Neural cell (in vitro differentiated cells): Measurements from ENCODE around the gene YDJC. TPM values are rescaled to one million over a fixed set of nuclear protein-coding genes. Genes with fewer than 3 reads are reported as not detected.

Experiments used
- H2AFZ ChIP-seq: fragments of 200-600, 300-800 bp; sonication (generic), shearing (Covaris generic); 2 replicates; pipeline ENCODE4 v1.6.0; 2014; ENCODE audit warnings: low read depth, mild to moderate bottlenecking, antibody characterized with exemption, low read length, moderate library complexity
- H3F3A ChIP-seq: fragments of 200-600 bp; shearing (Covaris generic); 2 replicates; pipeline ENCODE4 v1.6.1; 2016; ENCODE audit warnings: mild to moderate bottlenecking, moderate library complexity, mixed read lengths, antibody characterized with exemption, low read length; ENCODE audit not compliant: insufficient read depth, poor library complexity, severe bottlenecking
- H3K27ac ChIP-seq: fragments of 200-600, 300-800 bp; sonication (generic), shearing (Covaris generic); 2 replicates; pipeline ENCODE4 v1.5.1; 2014; ENCODE audit warnings: mild to moderate bottlenecking, low read length, moderate library complexity
- H3K27me3 ChIP-seq: fragments of 300-800, 200-600 bp; sonication (generic), shearing (Covaris generic); 2 replicates; pipeline ENCODE4 v1.6.0; 2014; ENCODE audit warnings: mild to moderate bottlenecking, low read depth, low read length, moderate library complexity; ENCODE audit not compliant: insufficient read depth
- H3K36me3 ChIP-seq: fragments of 300-800, 200-600 bp; sonication (generic), shearing (Covaris generic); 2 replicates; pipeline ENCODE4 v1.5.1; 2014; ENCODE audit warnings: mild to moderate bottlenecking, antibody characterized with exemption, low read length, moderate library complexity; ENCODE audit not compliant: insufficient read depth
- H3K4me2 ChIP-seq: fragments of 300-800, 200-600 bp; sonication (generic), shearing (Covaris generic); 2 replicates; pipeline ENCODE4 v1.6.0; 2014; ENCODE audit warnings: mild to moderate bottlenecking, low read length
- H3K4me3 ChIP-seq: fragments of 300-800, 200-600 bp; sonication (generic), shearing (Covaris generic); 2 replicates; pipeline ENCODE4 v1.5.1; 2014; ENCODE audit warnings: mild to moderate bottlenecking, low read length, moderate library complexity
- H3K79me2 ChIP-seq: fragments of 200-600 bp; shearing (Covaris generic); replicated peaks from 2 replicates; pipeline ENCODE4 v1.6.0; 2014; ENCODE audit warnings: mild to moderate bottlenecking, low read length, moderate library complexity; ENCODE audit not compliant: insufficient read depth
- H3K9ac ChIP-seq: fragments of 300-800, 200-600 bp; sonication (generic), shearing (Covaris generic); 2 replicates; pipeline ENCODE4 v1.6.1; 2016; ENCODE audit warnings: mild to moderate bottlenecking, low read length, mixed read lengths
- H3K9me2 ChIP-seq: fragments of 200-600 bp; shearing (Covaris generic); 2 replicates; pipeline ENCODE4 v1.6.1; 2016; ENCODE audit warnings: mild to moderate bottlenecking, low read length, mixed read lengths; ENCODE audit not compliant: insufficient read depth
- H3K9me3 ChIP-seq: fragments of 200-600, 300-800 bp; sonication (generic), shearing (Covaris generic); 2 replicates; pipeline ENCODE4 v1.6.1; 2016; ENCODE audit warnings: mild to moderate bottlenecking, mixed run types, low read length, moderate library complexity, mixed read lengths
- H4K20me1 ChIP-seq: fragments of 200-600 bp; shearing (Covaris generic); 2 replicates; pipeline ENCODE4 v1.6.1; 2016; ENCODE audit warnings: mild to moderate bottlenecking, mixed run types; ENCODE audit not compliant: insufficient read depth
- CTCF ChIP-seq: fragments of 450-650 bp; IDR thresholded peaks from 2 replicates; pipeline ENCODE4 v1.5.1; 2014; ENCODE audit warnings: antibody characterized with exemption, mild to moderate bottlenecking, moderate library complexity; ENCODE audit not compliant: poor library complexity, severe bottlenecking
- EP300 ChIP-seq: fragments of 450-650 bp; conservative IDR thresholded peaks from 2 replicates; pipeline ENCODE4 v1.6.1; 2014; ENCODE audit warnings: antibody characterized with exemption, mild to moderate bottlenecking, moderate library complexity; ENCODE audit not compliant: poor library complexity, severe bottlenecking
- EZH2 ChIP-seq: fragments of 200-600, 300-800 bp; shearing (Covaris generic), sonication (generic); IDR thresholded peaks from 2 replicates; pipeline ENCODE4 v1.6.1; 2014; ENCODE audit warnings: antibody characterized with exemption, low read length, borderline replicate concordance, mild to moderate bottlenecking; ENCODE audit not compliant: insufficient read depth, poor library complexity, severe bottlenecking
- MXI1 ChIP-seq: fragments of 450-650 bp; conservative IDR thresholded peaks from 2 replicates; pipeline ENCODE4 v1.6.1; 2014; ENCODE audit warnings: antibody characterized with exemption, mild to moderate bottlenecking; ENCODE audit not compliant: poor library complexity, severe bottlenecking
- POLR2AphosphoS5 ChIP-seq: IDR thresholded peaks from 2 replicates; pipeline ENCODE4 v1.6.1; 2012
- RAD21 ChIP-seq: fragments of 450-650 bp; conservative IDR thresholded peaks from 2 replicates; pipeline ENCODE4 v1.6.1; 2014; ENCODE audit warnings: antibody characterized with exemption, mild to moderate bottlenecking, moderate library complexity
- REST ChIP-seq: IDR thresholded peaks from 2 replicates; pipeline ENCODE4 v1.6.1; 2012; ENCODE audit warnings: borderline replicate concordance
- SMC3 ChIP-seq: fragments of 450-650 bp; conservative IDR thresholded peaks from 2 replicates; pipeline ENCODE4 v1.6.1; 2014; ENCODE audit warnings: antibody characterized with exemption, mild to moderate bottlenecking, moderate library complexity; ENCODE audit not compliant: poor library complexity
- TAF1 ChIP-seq: IDR thresholded peaks from 2 replicates; pipeline ENCODE4 v1.6.1; 2012; ENCODE audit warnings: low read depth
- polyA plus RNA-seq: library from polyadenylated mRNA; depleted of rRNA; stranded (reverse); fragments of >200 nt; gene quantifications from 2 replicates; pipeline ENCODE4 v1.2.3, GENCODE V29; 2014

The YDJC gene
- polyA plus RNA-seq, 1 donor from 2014 or later: 20.0 TPM

- H3K9me3 ChIP-seq: no peaks in the 10 kb centered on the region
- peaks cover 6% of the 10 kb centered on the region for H3K36me3 ChIP-seq
Measured at GRCh38 chr22:21672107-21672629, 42.3 kb upstream of the YDJC start.

GRCh38 chr22:21669026-21669425 lies 39.2 kb upstream of the YDJC start:
- no peaks in the 10 kb centered on the region for H4K20me1 ChIP-seq
- H3K9me3 ChIP-seq: no peaks in the 10 kb centered on the region
- H3K27me3 ChIP-seq: no peaks in the 10 kb centered on the region
- H3K79me2 ChIP-seq: peaks cover 4% of the 10 kb centered on the region
- no peak overlapping the region for H3K4me3 ChIP-seq
- no peak overlapping the region for H3K9ac ChIP-seq
- no peak overlapping the region for H3K4me2 ChIP-seq
- no peaks in the 10 kb centered on the region for H3F3A ChIP-seq
- H2AFZ ChIP-seq: no peak overlapping the region
- peaks cover 6% of the 10 kb centered on the region for H3K36me3 ChIP-seq
- H3K9me2 ChIP-seq: no peaks in the 10 kb centered on the region
- H3K27ac ChIP-seq: no peak overlapping the region
- no peak for TF ChIP-seq SMC3
- TF ChIP-seq CTCF: no peak
- no peak for TF ChIP-seq POLR2AphosphoS5
- no peak for TF ChIP-seq RAD21
- no peak for TF ChIP-seq EZH2
- TF ChIP-seq TAF1: no peak
- TF ChIP-seq EP300: no peak

More at GRCh38 chr22:21672107-21672629, 42.3 kb upstream of the YDJC start:
- Histone ChIP-seq H3F3A (no peaks in the 10 kb centered on the region), H3K79me2 (no peaks in the 10 kb centered on the region), H3K4me2 (no peak overlapping the region), H4K20me1 (no peaks in the 10 kb centered on the region), H3K27ac (no peak overlapping the region), H3K9me2 (no peaks in the 10 kb centered on the region), H3K4me3 (no peak overlapping the region), H3K9ac (no peak overlapping the region), H3K27me3 (no peaks in the 10 kb centered on the region), H2AFZ (no peak overlapping the region)
- TF ChIP-seq EZH2 (no peak), MXI1 (no peak), RAD21 (no peak), CTCF (no peak), EP300 (no peak), SMC3 (no peak), POLR2AphosphoS5 (no peak), TAF1 (no peak), REST (no peak)
